GM23248 (cell line): ENCODE results near the gene UTRN. TPM values are rescaled to one million over a fixed set of nuclear protein-coding genes. Genes with fewer than 3 reads are reported as not detected.

Source experiments
- DNase-seq: peaks from one replicate; pipeline ENCODE4 v3.0.0-alpha.2; 2015
- H2AFZ ChIP-seq: fragments of 200-600 bp; sonication (generic); 2 replicates; pipeline ENCODE4 v1.6.1; 2016; ENCODE audit warnings: antibody characterized with exemption
- H3F3A ChIP-seq: fragments of 200-600 bp; sonication (generic); 2 replicates; pipeline ENCODE4 v1.6.1; 2016; ENCODE audit warnings: mild to moderate bottlenecking, antibody characterized with exemption, mixed run types; ENCODE audit not compliant: insufficient read depth
- H3K27ac ChIP-seq: fragments of 200-600 bp; sonication (generic); 2 replicates; pipeline ENCODE4 v1.5.1; 2016; ENCODE audit warnings: mild to moderate bottlenecking
- H3K27me3 ChIP-seq: fragments of 200-600 bp; sonication (generic); replicated peaks from 2 replicates; pipeline ENCODE4 v1.6.1; 2016; ENCODE audit warnings: mild to moderate bottlenecking; ENCODE audit not compliant: insufficient read depth
- H3K36me3 ChIP-seq: fragments of 200-600 bp; sonication (generic); 2 replicates; pipeline ENCODE4 v1.6.1; 2016; ENCODE audit warnings: low read depth, mild to moderate bottlenecking
- H3K4me1 ChIP-seq: fragments of 200-600 bp; sonication (generic); 2 replicates; pipeline ENCODE4 v1.6.1; 2016; ENCODE audit warnings: mild to moderate bottlenecking; ENCODE audit not compliant: insufficient read depth
- H3K4me2 ChIP-seq: fragments of 200-600 bp; sonication (generic); one replicate; pipeline ENCODE4 v1.6.1; 2016; ENCODE audit warnings: mild to moderate bottlenecking; ENCODE audit not compliant: unreplicated experiment
- H3K4me3 ChIP-seq: fragments of 200-600 bp; sonication (generic); 2 replicates; pipeline ENCODE4 v1.5.1; 2016; ENCODE audit warnings: mild to moderate bottlenecking
- H3K79me2 ChIP-seq: fragments of 200-600 bp; sonication (generic); 2 replicates; pipeline ENCODE4 v1.6.1; 2016; ENCODE audit warnings: mild to moderate bottlenecking; ENCODE audit not compliant: insufficient read depth
- H3K9ac ChIP-seq: fragments of 200-600 bp; sonication (generic); 2 replicates; pipeline ENCODE4 v1.6.1; 2016; ENCODE audit warnings: mild to moderate bottlenecking
- H3K9me2 ChIP-seq: fragments of 200-600 bp; sonication (generic); 2 replicates; pipeline ENCODE4 v1.6.1; 2016; ENCODE audit warnings: mixed run types, mild to moderate bottlenecking, moderate library complexity; ENCODE audit not compliant: insufficient read depth
- H3K9me3 ChIP-seq: fragments of 200-600 bp; sonication (generic); one replicate; pipeline ENCODE4 v1.6.1; 2017; ENCODE audit warnings: low read depth
- H4K20me1 ChIP-seq: fragments of 200-600 bp; sonication (generic); 2 replicates; pipeline ENCODE4 v1.6.0; 2016; ENCODE audit not compliant: insufficient read depth
- EZH2 ChIP-seq: fragments of 200-600 bp; sonication (generic); IDR thresholded peaks from 2 replicates; pipeline ENCODE4 v1.6.1; 2018; ENCODE audit warnings: antibody characterized with exemption, mild to moderate bottlenecking; ENCODE audit not compliant: insufficient read depth, poor library complexity, severe bottlenecking
- EZH2phosphoT487 ChIP-seq: fragments of 200-600 bp; sonication (generic); IDR thresholded peaks from 2 replicates; pipeline ENCODE4 v1.6.1; 2018; ENCODE audit warnings: antibody characterized with exemption, moderate library complexity, mild to moderate bottlenecking, low read depth; ENCODE audit not compliant: insufficient read depth
- WGBS, 2 experiments: methylation state at CpG; one replicate each; pipeline ENCODE4 v1.1.6; 2015 to 2017; ENCODE audit warnings: low lambda C conversion rate in 2 of 2, low coverage in 1 of 2; ENCODE audit errors: missing lambda C conversion rate in 2 of 2; 5-methylcytosine and 5-hydroxymethylcytosine counted together
- in situ Hi-C: fragments of 300-500 bp; cut with MboI; formaldehyde crosslinking; loops from 2 replicates; pipeline ENCODE4 v1.15.0; 2020
- polyA plus RNA-seq: library from polyadenylated mRNA; unstranded; fragments of >200 nt; fragmentation: Nextera tagmentation; extraction: Ambion mirVana; gene quantifications from 2 replicates; pipeline ENCODE4 v1.2.1, GENCODE V29; 2016
- total RNA-seq: library from RNA; depleted of rRNA; stranded (reverse); fragments of >200 nt; shearing (Covaris generic); gene quantifications from 2 replicates; pipeline ENCODE4 v1.2.3, GENCODE V29; 2014

UTRN gene
- total and polyA plus RNA-seq, 2 experiments from 2014 or later: 49.4 to 103 TPM

GRCh38 chr6:144277605-144278227 is 7.4 kb upstream of the UTRN start:
- Histone ChIP-seq H3K4me2 (no peak overlapping the region), H2AFZ (no peak overlapping the region), H3K4me3 (no peak overlapping the region), H3K27me3 (no peaks in the 10 kb centered on the region), H3K9me2 (no peaks in the 10 kb centered on the region), H3F3A (no peaks in the 10 kb centered on the region), H3K79me2 (peaks cover 2% of the 10 kb centered on the region), H4K20me1 (no peaks in the 10 kb centered on the region), H3K4me1 (no peaks in the 10 kb centered on the region), H3K9ac (no peak overlapping the region), H3K36me3 (no peaks in the 10 kb centered on the region), H3K27ac (no peak overlapping the region), H3K9me3 (no peaks in the 10 kb centered on the region)
- no peak for DNase-seq
- WGBS, 2 experiments: 77 to 79% methylated on average over 8 of the region's 8 CpGs
- in situ Hi-C loops: no loop called here
- TF ChIP-seq EZH2phosphoT487: no peak
- TF ChIP-seq EZH2: no peak

DNA sequence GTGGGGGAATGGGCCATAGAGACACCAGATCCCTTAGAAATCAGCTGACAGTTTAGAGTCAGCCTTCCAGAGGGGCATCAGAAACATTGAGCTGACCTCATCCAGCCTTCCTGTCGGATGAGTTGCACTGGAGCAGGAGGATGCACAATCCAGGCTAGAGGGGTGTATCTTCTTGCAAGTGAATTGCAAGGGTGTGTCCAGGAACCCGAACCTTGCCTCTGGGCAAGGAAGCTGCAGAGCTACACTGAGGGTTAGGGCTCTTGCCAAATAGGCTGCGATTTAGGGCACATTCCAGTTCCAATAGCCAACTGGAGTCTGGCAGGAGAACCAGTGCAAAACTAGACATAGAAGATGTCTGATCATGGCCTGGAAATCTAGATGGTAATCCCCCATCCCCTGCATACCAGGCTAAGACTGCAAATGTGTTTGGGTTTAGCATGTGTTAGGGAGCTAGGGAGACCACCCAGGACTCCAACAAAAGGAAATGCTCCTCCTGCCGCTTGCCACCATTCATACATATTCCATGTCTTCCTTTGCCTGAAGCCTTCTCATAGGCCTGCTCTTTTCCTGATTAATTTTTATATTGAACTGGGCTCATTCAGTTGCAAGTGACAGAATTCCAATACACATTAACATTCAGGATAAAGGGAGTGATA is 6.3 kb upstream of the UTRN start:
- no peaks in the 10 kb centered on the region for H4K20me1 ChIP-seq
- TF ChIP-seq EZH2phosphoT487 (no peak), EZH2 (no peak)
- H3K4me1 ChIP-seq: peaks cover 3% of the 10 kb centered on the region
- in situ Hi-C loops: no loop called here
- H3K9me2 ChIP-seq: no peaks in the 10 kb centered on the region
- H3K79me2 ChIP-seq: peaks cover 13% of the 10 kb centered on the region
- no peak overlapping the region for H3K4me3 ChIP-seq
- no peak overlapping the region for H3K9ac ChIP-seq
- WGBS, 2 experiments: 74 to 80% methylated on average over 4 of the region's 4 CpGs
- no peak overlapping the region for H3K4me2 ChIP-seq
- H3K27me3 ChIP-seq: no peaks in the 10 kb centered on the region
- H3K36me3 ChIP-seq: no peaks in the 10 kb centered on the region
- H3K9me3 ChIP-seq: no peaks in the 10 kb centered on the region
- no peak overlapping the region for H3K27ac ChIP-seq
- no peak overlapping the region for H2AFZ ChIP-seq
- H3F3A ChIP-seq: peaks cover 4% of the 10 kb centered on the region; the same call in 1 of the 2 replicates
- DNase-seq: no peak

- no peak for TF ChIP-seq EZH2
- TF ChIP-seq EZH2phosphoT487: no peak
- H3K9ac ChIP-seq: no peak overlapping the region
- in situ Hi-C loops: no loop called here
- H2AFZ ChIP-seq: no peak overlapping the region
- H4K20me1 ChIP-seq: no peaks in the 10 kb centered on the region
- DNase-seq: no peak
- peaks cover 14% of the 10 kb centered on the region for H3K79me2 ChIP-seq
- 96 to 100% methylated on average over 2 of the region's 2 CpGs for WGBS, 2 experiments
- no peak overlapping the region for H3K27ac ChIP-seq
- H3F3A ChIP-seq: peaks cover 12% of the 10 kb centered on the region
- no peaks in the 10 kb centered on the region for H3K9me3 ChIP-seq
- no peaks in the 10 kb centered on the region for H3K27me3 ChIP-seq
- no peaks in the 10 kb centered on the region for H3K9me2 ChIP-seq
- no peak overlapping the region for H3K4me2 ChIP-seq
- H3K36me3 ChIP-seq: no peaks in the 10 kb centered on the region
- peaks cover 5% of the 10 kb centered on the region for H3K4me1 ChIP-seq
- H3K4me3 ChIP-seq: no peak overlapping the region
Observed at GRCh38 chr6:144279484-144280150, 5.5 kb upstream of the UTRN start.

DNA sequence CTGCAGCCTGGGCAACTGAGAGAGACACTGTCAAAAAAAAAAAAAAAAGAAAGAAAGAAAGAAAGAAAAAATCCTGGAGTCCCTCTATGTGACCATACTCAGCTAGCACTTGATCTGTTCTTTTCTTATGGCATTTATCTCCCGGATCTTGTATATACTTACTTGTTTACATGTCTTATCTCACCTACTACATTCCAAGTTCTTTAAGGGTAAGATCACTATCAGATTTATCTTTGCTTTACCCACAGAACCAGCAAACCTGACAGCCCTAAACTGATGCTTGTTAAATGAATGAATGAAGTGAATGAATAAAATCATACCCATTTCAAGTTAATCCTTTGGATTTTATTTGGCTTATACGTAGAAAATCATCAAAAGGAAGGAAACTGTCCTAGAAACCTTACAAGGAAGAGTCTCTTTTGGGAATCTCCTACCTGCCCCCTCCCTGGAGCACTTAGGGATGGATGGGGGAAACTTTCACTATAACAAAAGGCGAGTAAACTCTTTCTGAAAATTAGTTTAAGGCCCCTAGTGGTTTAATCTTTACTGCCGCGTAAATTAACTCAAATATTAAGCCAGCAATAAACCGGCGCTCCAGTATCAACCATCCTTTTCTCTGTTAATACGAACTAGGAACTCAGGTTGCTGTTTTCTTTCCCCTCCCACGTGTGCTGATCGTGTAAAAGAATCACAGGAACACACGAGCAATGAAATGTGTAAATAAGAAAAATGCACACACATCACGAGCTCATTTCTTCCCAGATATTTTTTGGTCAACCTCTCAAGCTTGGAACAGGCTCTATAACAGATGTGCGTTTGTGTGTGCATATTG is 1.3 kb upstream of the UTRN start:
- Histone ChIP-seq H3K4me1 (peaks cover 14% of the 10 kb centered on the region), H2AFZ (peak overlapping the region; percentile 83), H3K36me3 (no peaks in the 10 kb centered on the region), H3K79me2 (peaks cover 45% of the 10 kb centered on the region), H3K9me3 (no peaks in the 10 kb centered on the region), H3F3A (peaks cover 26% of the 10 kb centered on the region), H3K4me2 (peak overlapping the region; percentile 91), H3K9ac (peak overlapping the region; percentile 93), H3K9me2 (no peaks in the 10 kb centered on the region), H3K27me3 (no peaks in the 10 kb centered on the region), H3K4me3 (peak overlapping the region; percentile 93), H3K27ac (peak overlapping the region; percentile 88), H4K20me1 (no peaks in the 10 kb centered on the region)
- TF ChIP-seq EZH2 (no peak), EZH2phosphoT487 (no peak)
- 7% methylated on average over 13 of the region's 13 CpGs for WGBS, 2 experiments
- in situ Hi-C loops: no loop called here
- peak; percentile 69 for DNase-seq
